Suprapubic skin (tissue), 4 donors: Measurements from ENCODE around the gene NR1H4. TPM values are rescaled to one million over a fixed set of nuclear protein-coding genes. Genes with fewer than 3 reads are reported as not detected.

Experiments
- DNase-seq, 2 donors: peaks; one replicate each; pipeline ENCODE4 v3.0.0-alpha.2; 2019; ENCODE audit warnings: low spot score in 2 of 2
- H3K27ac ChIP-seq: fragments of 200-600 bp; sonication (generic); one replicate; pipeline ENCODE4 v1.5.1; 2019
- H3K27me3 ChIP-seq: fragments of 200-600 bp; sonication (generic); one replicate; pipeline ENCODE4 v1.5.1; 2019
- H3K36me3 ChIP-seq: fragments of 200-600 bp; sonication (generic); one replicate; pipeline ENCODE4 v1.5.1; 2019
- H3K4me1 ChIP-seq: fragments of 200-600 bp; sonication (generic); one replicate; pipeline ENCODE4 v1.5.1; 2019
- H3K4me3 ChIP-seq: fragments of 200-600 bp; sonication (generic); one replicate; pipeline ENCODE4 v1.5.1; 2019; ENCODE audit warnings: mild to moderate bottlenecking
- H3K9me3 ChIP-seq: fragments of 200-600 bp; sonication (generic); one replicate; pipeline ENCODE4 v1.5.1; 2019
- CTCF ChIP-seq, 2 donors: fragments of 200-600 bp in 1 of 2; fragments of 450-650 bp in 1 of 2; sonication (generic) in 1 of 2; IDR thresholded peaks; one replicate each; pipeline ENCODE4 v1.5.1; 2016 to 2019; ENCODE audit warnings: antibody characterized with exemption in 2 of 2, mild to moderate bottlenecking in 1 of 2, moderate library complexity in 1 of 2
- EP300 ChIP-seq: sonication (generic); formaldehyde crosslinking; IDR thresholded peaks from one replicate; pipeline ENCODE4 v1.6.1; 2017; ENCODE audit warnings: antibody characterized with exemption
- POLR2A ChIP-seq, 2 donors: fragments of 450-650 bp; IDR thresholded peaks; one replicate each; pipeline ENCODE4 v1.6.1; 2017; ENCODE audit warnings: antibody characterized with exemption in 2 of 2, mild to moderate bottlenecking in 2 of 2, moderate library complexity in 2 of 2
- POLR2AphosphoS5 ChIP-seq, 3 donors: sonication (generic); formaldehyde crosslinking; IDR thresholded peaks; one replicate each; pipeline ENCODE4 v1.6.1; 2017; ENCODE audit warnings: antibody characterized with exemption in 3 of 3
- WGBS: methylation state at CpG from one replicate; pipeline ENCODE4 v1.1.5; 2018; 5-methylcytosine and 5-hydroxymethylcytosine counted together
- total RNA-seq, 4 donors: library from RNA; depleted of rRNA; stranded (reverse); fragments of >200 nt; gene quantifications; one replicate each; pipeline ENCODE4 v1.1.0, GENCODE V29; 2016

Gene NR1H4
- total RNA-seq, 4 donors from 2014 or later: not detected

DNA sequence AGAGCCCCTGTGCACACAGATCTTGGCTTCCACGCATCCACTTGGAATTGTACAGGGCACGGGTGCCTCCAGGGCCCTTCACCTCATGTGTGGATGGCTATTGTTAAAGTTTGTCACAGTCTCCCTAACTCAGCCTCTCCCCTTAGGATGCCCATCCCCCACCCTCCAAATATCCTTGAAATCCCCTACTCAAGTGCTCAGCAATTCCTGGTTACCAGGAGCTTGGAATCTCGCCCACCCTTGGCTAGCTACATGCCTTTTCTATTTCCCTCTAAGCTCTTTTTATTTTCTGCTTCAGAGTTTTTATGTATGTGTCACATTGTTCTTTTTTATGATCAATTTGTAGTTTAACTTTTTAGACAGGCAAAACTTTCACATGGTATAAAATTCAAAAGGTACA lies 13.0 kb upstream of the NR1H4 start:
- H3K4me3 ChIP-seq: no peak overlapping the region
- no peak overlapping the region for H3K27ac ChIP-seq
- H3K27me3 ChIP-seq: no peaks in the 10 kb centered on the region
- DNase-seq: no peak
- TF ChIP-seq POLR2A (IDR thresholded peaks at IDR 0.05) (no peak), POLR2AphosphoS5 (IDR thresholded peaks at IDR 0.05) (no peak), EP300 (no peak), CTCF (IDR thresholded peaks at IDR 0.05) (no peak)
- no peaks in the 10 kb centered on the region for H3K4me1 ChIP-seq
- WGBS: 62% methylated on average over 3 of the region's 3 CpGs
- H3K36me3 ChIP-seq: no peaks in the 10 kb centered on the region
- H3K9me3 ChIP-seq: no peaks in the 10 kb centered on the region

- Histone ChIP-seq H3K9me3 (no peaks in the 10 kb centered on the region), H3K27ac (no peak overlapping the region), H3K4me1 (no peaks in the 10 kb centered on the region), H3K4me3 (no peak overlapping the region), H3K36me3 (no peaks in the 10 kb centered on the region), H3K27me3 (no peaks in the 10 kb centered on the region)
- no peak for TF ChIP-seq CTCF (IDR thresholded peaks at IDR 0.05)
- no peak for TF ChIP-seq EP300
- no peak for TF ChIP-seq POLR2AphosphoS5 (IDR thresholded peaks at IDR 0.05)
- no peak for TF ChIP-seq POLR2A (IDR thresholded peaks at IDR 0.05)
- WGBS: 63% methylated on average over 1 of the region's 1 CpG
- no peak for DNase-seq
Observed at GRCh38 chr12:100461330-100461973, 12.2 kb upstream of the NR1H4 start.

DNA sequence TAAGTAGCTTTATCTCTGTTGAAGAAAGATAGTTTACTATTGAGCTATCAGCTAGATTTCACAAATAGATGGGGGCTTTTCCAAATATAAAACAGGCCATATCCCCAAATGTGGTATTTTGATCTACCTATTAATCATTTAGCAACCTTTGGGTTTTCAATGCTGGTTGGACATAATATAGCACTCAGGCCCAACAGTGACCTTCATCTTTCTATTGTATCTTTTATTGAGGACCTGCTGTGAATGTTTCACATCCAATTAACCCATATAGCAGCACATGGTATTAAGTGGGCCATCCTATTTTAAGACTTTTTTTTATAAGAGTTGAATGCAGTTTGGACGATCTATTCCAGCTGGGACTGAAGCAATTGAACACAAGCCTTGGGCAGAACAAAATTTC lies 10.0 kb upstream of the NR1H4 start:
- Histone ChIP-seq H3K36me3 (no peaks in the 10 kb centered on the region), H3K4me1 (no peaks in the 10 kb centered on the region), H3K27me3 (no peaks in the 10 kb centered on the region), H3K27ac (no peak overlapping the region), H3K4me3 (no peak overlapping the region), H3K9me3 (no peaks in the 10 kb centered on the region)
- WGBS: 64% methylated on average over 1 of the region's 1 CpG
- TF ChIP-seq POLR2AphosphoS5 (IDR thresholded peaks at IDR 0.05): no peak
- DNase-seq: no peak

GRCh38 chr12:100464529-100464928 lies 9.1 kb upstream of the NR1H4 start:
- H3K4me3 ChIP-seq: no peak overlapping the region
- no peaks in the 10 kb centered on the region for H3K4me1 ChIP-seq
- H3K9me3 ChIP-seq: no peaks in the 10 kb centered on the region
- TF ChIP-seq POLR2AphosphoS5 (IDR thresholded peaks at IDR 0.05): no peak
- no peak for TF ChIP-seq POLR2A (IDR thresholded peaks at IDR 0.05)
- no peak for TF ChIP-seq CTCF (IDR thresholded peaks at IDR 0.05)
- no peak for TF ChIP-seq EP300
- no peaks in the 10 kb centered on the region for H3K36me3 ChIP-seq
- H3K27me3 ChIP-seq: no peaks in the 10 kb centered on the region
- no peak overlapping the region for H3K27ac ChIP-seq
- 62% methylated on average over 1 of the region's 1 CpG for WGBS
- DNase-seq: no peak

- no peak for DNase-seq
- Histone ChIP-seq H3K36me3 (no peaks in the 10 kb centered on the region), H3K9me3 (no peaks in the 10 kb centered on the region), H3K27ac (no peak overlapping the region), H3K4me1 (no peaks in the 10 kb centered on the region), H3K27me3 (no peaks in the 10 kb centered on the region), H3K4me3 (no peak overlapping the region)
- TF ChIP-seq POLR2AphosphoS5 (IDR thresholded peaks at IDR 0.05): no peak
- no peak for TF ChIP-seq EP300
- TF ChIP-seq POLR2A (IDR thresholded peaks at IDR 0.05): no peak
- TF ChIP-seq CTCF (IDR thresholded peaks at IDR 0.05): no peak
Observed at GRCh38 chr12:100468126-100468525, 5.5 kb upstream of the NR1H4 start.

DNA sequence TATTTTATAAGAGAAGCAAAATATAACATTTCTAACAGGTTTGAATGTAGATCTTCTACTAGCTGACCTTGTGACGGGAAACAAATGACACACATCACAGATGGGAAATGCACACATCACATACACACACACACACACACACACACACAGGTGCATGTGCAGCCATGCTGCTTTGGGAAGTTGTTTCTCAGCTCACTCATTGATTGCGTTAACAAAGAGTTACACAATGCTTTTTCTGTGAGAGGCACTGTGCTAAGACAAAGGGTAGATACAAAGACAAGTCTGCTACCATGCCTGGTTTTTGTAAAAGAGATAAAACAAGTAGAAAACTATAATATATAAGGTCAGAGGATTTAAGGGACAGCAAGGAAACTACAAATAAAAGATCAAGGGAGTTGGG lies 1.3 kb upstream of the NR1H4 start:
- DNase-seq: no peak
- 89% methylated on average over 2 of the region's 2 CpGs for whole genome bisulfite sequencing
- H3K27me3 ChIP-seq: no peaks in the 10 kb centered on the region
- no peak for TF ChIP-seq CTCF (IDR thresholded peaks at IDR 0.05)
- TF ChIP-seq POLR2A (IDR thresholded peaks at IDR 0.05): no peak
- TF ChIP-seq EP300: no peak
- no peak for TF ChIP-seq POLR2AphosphoS5 (IDR thresholded peaks at IDR 0.05)
- H3K4me1 ChIP-seq: no peaks in the 10 kb centered on the region
- H3K36me3 ChIP-seq: no peaks in the 10 kb centered on the region
- no peaks in the 10 kb centered on the region for H3K9me3 ChIP-seq
- no peak overlapping the region for H3K27ac ChIP-seq
- no peak overlapping the region for H3K4me3 ChIP-seq
